Posterior cingulate gyrus (tissue), 11 donors: ENCODE measurements around the gene MTHFD1.

ENCODE experiments used
- DNase-seq, 10 donors: peaks; one replicate each; pipeline versions ENCODE4 v3.0.0 to v3.0.0-alpha.2; 2020 to 2021; ENCODE audit warnings: mixed read lengths in 3 of 10
- intact Hi-C: fragments of 100-400 bp; cut with DNase I; formaldehyde crosslinking; loops from one replicate; pipeline ENCODE4 v1.15.1; 2023

Gene MTHFD1

DNA sequence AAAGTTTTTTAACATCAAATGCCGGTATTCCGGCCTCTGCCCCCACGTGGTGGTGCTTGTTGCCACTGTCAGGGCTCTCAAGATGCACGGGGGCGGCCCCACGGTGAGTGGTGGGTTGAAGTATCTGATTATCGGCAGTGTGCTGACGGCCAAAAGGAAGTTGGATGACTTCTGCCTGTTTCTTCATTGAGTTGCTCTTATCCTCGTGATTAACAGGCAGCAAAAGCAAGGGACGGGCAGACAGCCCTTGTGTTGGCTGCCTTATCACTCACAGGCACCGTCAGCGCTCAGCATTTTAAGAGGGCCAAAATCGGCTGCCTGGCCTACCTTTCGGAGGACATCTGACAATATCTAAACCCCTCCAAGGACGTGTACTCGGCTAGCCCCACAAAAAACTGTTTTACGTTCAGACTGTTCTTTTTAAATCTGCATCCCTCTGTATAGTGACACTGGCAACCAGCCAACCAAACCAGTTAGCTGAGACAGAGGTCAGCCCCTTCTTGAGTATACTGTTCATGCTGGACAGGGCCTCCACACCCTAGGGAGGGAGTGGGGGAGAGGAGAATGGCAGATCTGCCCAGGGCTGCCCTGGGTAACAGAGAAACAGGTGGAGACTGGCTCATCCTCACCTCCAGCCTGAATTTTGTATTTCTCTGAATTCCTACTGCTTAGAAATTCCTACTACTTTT lies 54.3 kb downstream of the MTHFD1 start:
- intact Hi-C loops, result no loop called here
- peak in 1 of 10 donors; percentile 74 for DNase-seq

DNA sequence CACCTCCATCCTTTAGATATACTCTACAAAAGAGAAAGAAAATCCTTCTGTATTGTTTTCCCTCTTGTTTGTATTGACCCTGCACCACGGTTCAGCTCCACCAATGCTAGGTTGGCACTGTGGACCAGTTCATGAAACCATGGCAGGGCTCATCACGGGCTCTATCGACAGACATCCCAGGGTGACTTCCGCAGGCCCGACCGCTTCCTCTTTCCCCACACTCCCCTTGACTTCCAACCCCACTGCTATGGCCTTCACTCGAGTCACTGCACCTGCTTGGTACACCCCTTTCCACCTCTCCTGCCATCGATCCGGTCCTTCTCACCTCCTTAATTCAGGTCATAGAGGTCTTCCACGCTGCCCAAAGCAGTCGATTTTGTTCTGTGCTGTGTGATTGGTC lies 56.0 kb downstream of the MTHFD1 start:
- intact Hi-C loops, result no loop called here
- no peak for DNase-seq

DNA sequence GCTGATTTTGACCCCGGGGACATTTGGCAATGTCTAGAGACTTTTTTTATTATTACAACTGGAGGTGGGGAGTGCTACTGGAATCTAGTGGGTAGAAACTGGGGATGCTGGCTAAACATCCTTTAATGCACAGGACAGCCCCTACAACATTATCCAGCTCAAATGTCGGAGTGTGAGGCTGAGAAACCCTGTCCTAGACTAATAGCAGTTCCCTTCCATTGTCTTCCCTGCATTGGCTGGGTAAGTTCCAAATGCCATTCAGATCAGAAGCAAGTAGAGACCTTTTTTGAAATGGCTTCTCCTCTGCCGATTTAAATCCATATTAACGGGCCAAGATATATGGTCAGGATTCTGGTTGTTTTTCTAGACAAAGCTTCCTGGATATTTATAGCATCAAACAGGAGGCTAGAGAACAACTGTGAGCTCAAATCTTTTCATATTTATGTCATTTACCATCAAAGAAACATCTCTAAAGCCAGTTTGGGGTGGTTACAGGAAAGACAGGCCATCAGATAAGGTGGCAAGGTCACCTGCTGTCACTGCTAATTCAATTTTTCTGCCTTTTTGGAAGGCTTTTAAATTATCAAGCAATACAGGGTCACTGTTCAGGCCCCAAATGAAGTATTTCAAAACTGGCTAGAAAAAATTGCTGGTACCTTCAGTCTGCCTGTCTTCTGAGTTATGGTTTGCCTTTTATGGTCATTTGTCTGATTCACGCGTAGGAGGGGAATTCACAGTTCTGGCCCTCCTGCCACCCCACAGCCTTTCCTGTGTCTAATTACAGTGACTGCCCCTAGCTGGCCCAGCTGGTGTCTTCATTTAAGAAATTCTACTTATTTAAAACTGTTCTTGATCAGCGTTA lies 57.1 kb downstream of the MTHFD1 start:
- peak in 2 of 10 donors; percentile 77 to 80 for DNase-seq
- intact Hi-C loops, result no loop called here

DNA sequence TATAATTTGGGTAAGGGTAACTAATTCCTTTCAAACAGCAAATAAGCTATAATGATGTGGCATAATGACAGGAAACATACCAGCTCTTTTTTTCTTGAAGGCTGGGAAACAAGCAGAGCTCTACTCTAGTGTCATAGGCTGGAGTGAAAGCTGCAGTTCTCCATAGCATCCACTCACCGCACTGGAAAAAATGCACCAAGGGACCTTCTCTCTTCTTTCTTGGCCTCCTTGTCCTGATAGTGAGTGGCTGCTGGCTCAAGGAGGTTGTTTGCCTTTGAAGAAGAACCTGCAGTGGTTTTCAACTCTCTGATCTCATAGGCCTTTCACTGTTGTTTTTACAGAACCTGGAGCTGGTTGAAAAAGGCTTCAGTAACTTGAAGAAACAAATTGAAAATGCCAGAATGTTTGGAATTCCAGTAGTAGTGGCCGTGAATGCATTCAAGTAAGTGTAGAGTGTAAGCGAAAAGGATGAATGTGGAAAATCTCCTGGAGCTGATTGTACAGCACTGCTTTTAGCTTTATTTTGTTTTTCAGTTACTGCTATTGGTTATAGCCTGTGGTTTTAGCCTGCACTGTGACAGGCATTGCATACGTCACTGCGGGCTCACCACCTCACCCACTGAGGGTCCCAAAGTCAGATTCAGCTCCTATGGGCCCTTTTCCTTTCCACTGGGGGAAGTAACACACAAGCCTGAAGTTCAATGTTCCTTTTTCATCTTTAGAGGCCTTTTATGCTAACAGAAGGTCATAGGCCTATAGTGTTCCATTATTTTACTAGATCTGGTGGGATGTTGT lies 59.9 kb downstream of the MTHFD1 start:
- intact Hi-C loops, result no loop called here
- DNase-seq, result no peak

DNA sequence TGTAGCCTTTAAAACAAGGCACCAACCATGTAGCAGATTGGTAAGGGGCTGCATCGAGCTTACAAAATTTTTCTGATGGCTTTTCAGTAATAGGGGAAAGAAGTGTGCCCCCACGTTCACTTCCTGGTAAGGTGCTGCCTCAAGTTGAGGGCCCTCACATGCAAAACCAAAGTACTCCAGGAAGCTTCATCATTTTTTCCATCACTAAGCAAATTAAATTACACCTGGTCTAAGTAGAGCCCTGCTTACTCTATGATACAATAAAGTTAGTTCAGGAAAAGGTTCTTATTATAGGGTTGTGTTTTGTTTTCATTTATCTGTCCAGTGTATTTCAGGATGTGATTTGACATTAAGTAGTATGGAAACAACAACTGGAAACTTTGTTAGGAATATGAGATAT lies 62.1 kb downstream of the MTHFD1 start:
- intact Hi-C loops, result no loop called here
- DNase-seq, result no peak

DNA sequence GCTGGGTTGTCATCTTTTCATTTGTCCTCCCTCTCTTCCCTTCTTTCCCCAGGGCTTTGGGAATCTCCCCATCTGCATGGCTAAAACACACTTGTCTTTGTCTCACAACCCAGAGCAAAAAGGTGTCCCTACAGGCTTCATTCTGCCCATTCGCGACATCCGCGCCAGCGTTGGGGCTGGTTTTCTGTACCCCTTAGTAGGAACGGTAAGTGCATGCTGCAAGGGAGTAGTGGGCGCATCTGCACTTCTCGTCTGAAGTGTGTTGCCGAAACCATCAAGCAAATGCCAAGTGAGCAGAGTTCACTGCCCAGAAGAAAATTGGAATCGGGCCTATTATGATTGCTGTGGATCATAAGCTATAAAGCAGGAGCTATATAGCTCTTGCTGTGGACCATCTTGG lies 66.5 kb downstream of the MTHFD1 start:
- intact Hi-C loops, result no loop called here
- no peak for DNase-seq

DNA sequence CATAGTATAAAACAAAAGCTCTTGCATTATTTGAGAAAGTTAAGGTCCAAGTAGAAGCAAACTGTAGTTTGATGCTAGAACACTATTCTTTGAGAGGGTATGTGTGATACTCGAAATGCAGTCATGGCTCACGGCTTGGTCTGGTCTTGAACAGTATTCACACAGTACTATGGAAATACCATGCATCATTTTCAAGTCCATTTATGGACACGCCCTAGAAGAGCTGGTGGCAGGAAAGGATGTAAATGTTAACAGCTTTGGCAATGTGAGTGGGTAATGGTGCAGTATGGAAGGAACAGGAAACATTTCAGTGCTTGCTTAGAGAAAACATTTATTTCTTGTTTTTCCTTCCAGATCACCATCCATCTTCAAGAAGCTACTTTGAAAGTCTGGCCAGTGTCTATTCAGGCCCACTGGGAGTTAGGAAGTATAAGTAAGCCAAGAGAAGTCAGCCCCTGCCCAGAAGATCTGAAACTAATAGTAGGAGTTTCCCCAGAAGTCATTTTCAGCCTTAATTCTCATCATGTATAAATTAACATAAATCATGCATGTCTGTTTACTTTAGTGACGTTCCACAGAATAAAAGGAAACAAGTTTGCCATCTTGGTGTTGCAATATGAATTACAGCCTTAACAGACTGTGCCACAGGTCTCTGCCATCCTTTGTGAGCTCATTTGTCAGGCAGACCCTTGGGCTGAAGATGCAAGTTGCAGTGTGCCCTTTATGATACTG lies 71.4 kb downstream of the MTHFD1 start:
- DNase-seq, result no peak
- intact Hi-C loops, result no loop called here

DNA sequence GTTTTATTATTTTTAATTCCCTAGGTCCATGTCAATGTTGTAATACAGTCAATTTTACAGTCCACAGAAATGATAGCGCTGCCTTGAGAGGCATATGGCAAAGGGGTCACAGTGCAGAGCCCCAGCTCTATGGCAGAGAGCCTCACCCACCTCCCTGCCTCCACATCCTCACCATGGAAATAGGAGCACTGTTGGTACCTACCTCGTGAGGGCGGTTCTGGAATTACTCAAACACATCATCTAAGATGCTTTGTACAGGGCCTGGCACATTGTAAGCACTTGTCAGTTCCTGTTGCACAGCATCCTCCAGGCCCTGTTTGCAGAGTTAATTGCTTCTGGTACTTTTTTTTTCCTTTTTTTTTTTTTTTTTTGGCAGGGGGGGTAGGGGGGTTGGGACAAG lies 73.1 kb downstream of the MTHFD1 start:
- DNase-seq, result no peak
- intact Hi-C loops, result no loop called here

DNA sequence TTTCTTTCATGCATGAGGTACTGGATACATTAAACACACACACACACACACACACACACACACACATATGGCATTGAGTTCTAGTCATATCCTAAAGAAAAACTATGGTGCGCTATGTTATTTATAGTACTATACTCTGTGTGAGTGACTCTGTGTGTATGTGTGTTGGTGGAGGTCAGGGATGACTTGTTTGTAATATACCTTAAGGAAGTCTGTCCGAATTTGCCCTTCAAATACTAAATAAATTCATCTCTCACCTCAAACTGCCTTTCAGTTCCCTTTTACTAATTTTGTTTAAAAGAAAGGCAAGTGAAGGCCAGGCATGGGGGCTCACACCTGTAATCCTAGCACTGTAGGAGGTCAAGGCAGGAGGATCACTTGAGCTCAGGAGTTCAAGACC lies 75.0 kb downstream of the MTHFD1 start:
- no peak for DNase-seq
- intact Hi-C loops, result no loop called here

DNA sequence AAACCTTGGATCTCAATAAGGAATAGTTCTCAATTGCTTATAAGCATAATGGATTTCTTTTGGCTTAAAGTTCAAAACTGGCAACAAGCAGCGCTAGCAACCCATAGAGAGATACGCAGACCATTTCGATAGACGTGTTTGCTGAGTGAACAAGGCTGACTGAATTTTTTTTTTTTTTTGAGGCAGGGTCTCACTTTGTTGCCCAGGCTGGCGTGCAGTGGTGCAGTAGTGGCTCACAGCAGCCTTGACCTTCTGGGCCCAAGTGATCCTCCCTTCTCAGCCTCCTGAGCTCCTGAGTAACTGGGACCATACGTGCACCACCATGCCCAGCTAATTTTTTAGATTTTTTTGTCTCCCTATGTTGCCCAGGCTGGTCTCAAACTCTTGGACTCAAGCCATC lies 75.7 kb downstream of the MTHFD1 start:
- intact Hi-C loops, result no loop called here
- no peak for DNase-seq

DNA sequence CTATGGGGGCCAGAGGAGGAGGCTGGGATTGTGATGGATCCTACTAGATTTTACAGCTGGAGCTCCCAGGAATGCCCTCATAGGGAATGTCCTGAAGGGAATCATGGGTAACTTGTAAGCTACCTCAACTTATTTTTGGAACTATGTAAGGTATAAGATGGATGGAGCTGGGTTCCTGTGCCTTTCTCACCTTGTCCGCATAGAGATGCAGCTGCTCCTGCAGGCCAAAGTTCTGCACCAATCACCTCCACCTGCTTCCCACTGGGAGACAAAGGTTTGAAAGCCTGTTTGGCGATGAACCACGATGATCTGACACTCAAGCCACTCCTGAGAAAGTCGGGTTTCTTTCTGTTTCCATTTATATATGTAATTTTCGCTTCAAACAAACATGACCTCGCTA lies 76.5 kb downstream of the MTHFD1 start:
- intact Hi-C loops, result loop anchor here (5.0 kb wide), 1 partner anchor 77 kb away; the partner anchor contains the start of gene MTHFD1
- DNase-seq, result no peak

DNA sequence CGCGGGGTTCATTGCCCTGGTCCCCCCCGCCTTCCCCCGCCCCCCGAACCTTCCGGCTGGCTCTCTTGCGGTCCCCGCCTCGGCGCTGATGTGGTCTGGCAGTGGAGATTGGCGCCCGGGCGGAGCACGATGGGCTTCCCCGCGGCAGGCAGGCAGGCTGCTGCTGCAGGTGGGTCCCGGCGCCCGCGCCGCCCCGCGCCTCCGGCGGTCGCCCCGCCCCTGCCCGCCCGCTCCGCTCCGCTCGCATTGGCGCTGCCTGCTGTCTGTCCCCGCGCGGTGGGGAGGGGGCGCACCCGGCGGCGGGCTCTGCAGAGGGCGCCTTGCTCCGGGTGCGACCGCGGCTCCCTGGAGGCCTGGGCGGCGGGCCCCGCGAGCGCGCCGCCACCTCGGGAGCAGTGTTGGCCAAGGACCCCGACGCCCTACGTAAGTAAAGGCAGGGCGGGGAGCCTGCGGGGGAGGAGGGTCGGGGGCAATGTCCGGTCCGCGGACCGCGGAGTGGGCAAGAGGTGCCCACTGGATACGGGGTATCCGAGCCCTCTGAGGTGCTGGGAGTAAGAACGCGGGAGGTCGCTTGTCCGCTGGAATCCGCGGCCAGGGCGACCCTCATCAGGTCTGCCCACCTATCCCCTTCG lies 77.2 kb downstream of the MTHFD1 start, which contains the start of gene AKAP5:
Gene AKAP5 (plus strand): TSS at position 309 of the 632 bp plus-strand sequence. CDS start 2,896 bp downstream, outside the sequence.
- DNase-seq, result peak; percentile 57 to 97 (median 80)
- intact Hi-C loops, result loop anchor here (5.0 kb wide), 1 partner anchor 78 kb away; the partner anchor contains the start of gene MTHFD1

DNA sequence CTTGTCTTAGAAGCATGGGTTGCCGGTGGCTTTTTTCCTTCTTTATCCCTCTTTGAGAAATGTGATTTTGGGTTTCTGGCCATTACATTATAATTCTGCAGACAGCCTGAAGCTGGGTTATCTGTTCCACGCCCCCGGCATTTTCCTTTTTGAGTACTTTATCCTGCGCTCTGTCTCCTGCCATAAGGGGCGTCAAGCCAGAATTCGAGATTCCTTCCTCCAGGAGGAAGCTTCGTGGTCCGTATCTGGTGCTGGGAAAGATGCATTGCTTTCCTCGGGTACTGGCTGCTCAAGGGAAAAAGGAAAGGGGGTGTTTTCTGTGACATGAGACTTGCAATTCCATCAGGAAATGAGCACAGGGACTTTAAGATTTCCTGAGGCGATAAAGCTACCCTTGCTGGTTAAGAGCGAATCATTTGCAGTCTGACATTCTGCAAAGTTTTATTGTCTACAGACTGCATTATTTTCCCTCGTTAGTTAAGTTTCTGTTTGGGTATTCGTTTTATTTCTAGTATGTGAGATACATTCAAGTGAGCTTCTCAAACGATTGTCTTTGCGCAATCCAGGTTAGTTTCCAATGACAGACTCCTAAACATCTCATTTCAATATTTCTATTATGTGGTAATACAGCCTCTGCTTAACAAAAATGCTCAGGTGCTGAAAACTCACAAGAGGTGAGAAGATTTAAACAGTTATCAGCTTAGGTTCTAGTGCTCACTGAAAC lies 77.8 kb downstream of the MTHFD1 start:
- DNase-seq, result peak in 6 of 10 donors; percentile 23 to 81 (median 30)
- intact Hi-C loops, result loop anchor here (5.0 kb wide), 1 partner anchor 79 kb away; the partner anchor contains the start of gene MTHFD1

DNA sequence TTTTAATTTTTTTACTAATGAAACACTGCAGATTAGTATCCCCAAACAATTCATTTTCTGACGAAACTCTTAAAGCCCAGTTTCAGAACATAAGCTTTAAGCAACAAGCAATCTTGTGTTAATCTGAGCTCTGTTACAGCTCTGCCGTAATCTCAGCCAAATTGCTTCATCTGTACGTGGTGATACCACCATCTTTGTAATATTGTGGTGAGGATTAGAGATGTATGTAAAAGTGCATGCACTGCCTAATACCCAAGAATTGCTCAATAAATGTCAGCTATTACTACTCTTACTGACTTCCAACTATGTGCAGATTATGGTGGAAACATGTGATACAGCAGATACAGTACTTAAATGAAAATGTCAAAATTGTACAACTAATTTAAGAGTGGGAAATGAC lies 78.9 kb downstream of the MTHFD1 start:
- DNase-seq, result no peak
- intact Hi-C loops, result loop anchor here (5.0 kb wide), 1 partner anchor 80 kb away; the partner anchor contains the start of gene MTHFD1

DNA sequence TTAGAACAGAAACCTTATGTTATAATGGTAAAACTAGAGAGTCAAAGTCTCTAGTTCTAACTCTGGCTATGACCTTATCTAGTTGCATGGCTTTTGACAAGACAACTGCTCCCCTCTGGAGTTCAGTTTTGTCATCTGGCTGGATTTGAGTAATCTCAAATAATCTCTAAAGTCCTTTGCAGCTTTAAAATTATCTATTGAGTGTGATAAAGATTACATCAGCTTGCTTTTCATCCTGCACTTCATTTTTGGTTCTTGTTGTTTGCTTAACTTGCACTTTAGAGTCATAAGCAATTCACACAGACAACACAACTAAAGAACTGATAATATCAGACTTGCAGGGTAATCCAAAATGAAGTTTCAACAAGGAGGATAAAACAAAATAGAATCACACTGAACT lies 79.4 kb downstream of the MTHFD1 start:
- intact Hi-C loops, result loop anchor here (5.0 kb wide), 1 partner anchor 80 kb away; the partner anchor contains the start of gene MTHFD1
- no peak for DNase-seq

DNA sequence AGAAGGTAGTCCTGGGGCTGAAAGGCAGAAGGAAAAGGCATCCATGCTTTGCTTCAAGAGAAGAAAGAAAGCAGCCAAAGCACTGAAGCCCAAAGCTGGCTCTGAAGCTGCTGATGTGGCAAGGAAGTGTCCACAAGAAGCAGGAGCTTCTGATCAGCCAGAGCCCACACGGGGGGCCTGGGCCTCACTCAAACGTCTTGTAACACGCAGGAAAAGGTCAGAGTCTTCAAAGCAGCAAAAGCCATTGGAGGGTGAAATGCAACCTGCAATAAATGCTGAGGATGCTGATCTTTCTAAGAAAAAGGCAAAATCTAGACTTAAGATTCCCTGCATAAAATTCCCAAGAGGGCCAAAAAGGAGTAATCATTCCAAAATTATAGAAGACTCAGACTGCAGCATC lies 80.3 kb downstream of the MTHFD1 start:
- no peak for DNase-seq
- intact Hi-C loops, result loop anchor here (5.0 kb wide), 1 partner anchor 81 kb away; the partner anchor contains the start of gene MTHFD1

DNA sequence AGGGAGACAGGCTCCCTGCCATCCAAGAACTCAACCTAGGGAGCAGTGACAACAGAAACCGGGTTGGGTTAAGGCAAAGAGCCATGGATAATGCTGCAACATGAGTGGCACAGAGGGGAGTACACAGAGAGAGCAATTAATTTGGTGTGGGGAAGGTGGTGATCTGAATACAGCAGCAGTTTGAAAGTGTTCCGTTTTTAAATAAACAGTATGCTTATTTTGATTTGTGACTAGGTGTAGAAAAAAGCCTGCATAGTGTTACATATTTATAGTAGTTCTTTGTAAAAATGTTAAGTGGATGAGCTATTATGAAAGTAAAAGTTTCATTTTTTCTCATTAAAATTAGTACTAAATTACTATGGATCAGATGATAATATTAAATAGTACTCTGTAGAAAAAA lies 85.9 kb downstream of the MTHFD1 start:
- intact Hi-C loops, result no loop called here
- no peak for DNase-seq

DNA sequence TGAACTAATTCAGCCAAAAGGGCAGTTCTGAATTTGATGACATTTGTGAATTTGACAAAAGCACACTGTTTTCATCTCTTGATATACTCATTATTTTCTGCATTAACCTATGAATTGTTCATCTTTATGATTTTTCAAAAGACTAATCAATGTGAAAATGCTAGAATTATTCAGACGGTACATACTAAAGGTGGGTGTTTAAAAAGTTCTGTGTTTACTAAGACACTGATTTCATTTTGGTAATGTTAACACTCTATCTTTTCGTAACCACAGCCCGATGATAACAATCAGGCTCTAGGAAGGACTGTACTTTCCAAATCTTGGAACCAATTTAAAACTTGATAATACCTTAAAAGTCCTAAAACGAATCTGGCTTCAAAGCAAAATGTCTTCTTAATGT lies 86.5 kb downstream of the MTHFD1 start:
- intact Hi-C loops, result no loop called here

More for the DNA sequence above, 86.5 kb downstream of the MTHFD1 start:
- no peak for DNase-seq
